ENCODE data around the gene TRPM6.

Gene TRPM6

DNA sequence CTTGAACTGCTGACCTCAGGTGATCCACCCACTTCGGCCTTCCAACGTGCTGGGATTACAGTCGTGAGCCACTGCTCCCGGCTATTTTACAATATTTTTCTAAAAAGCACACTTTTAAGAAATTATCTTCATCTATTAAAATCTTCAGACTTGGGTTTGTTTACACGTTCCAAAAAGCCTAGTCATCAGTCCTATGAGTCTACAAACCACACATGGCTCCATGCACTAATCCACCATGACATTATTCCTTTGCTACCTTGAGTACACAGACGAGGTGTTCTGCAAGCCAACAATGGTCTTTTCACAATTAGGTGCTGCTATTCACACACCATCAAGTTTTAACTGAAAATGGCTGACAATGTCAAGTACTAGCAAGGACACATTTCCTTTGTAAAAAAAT lies 41.0 kb downstream of the TRPM6 start:
- DNase-seq (ENCODE audit: low read depth): peak; percentile 5
- H3K4me3 ChIP-seq (ENCODE audit: control insufficient read depth, low read depth, low read length): no peak overlapping the region
- TF ChIP-seq, protein P1, sequence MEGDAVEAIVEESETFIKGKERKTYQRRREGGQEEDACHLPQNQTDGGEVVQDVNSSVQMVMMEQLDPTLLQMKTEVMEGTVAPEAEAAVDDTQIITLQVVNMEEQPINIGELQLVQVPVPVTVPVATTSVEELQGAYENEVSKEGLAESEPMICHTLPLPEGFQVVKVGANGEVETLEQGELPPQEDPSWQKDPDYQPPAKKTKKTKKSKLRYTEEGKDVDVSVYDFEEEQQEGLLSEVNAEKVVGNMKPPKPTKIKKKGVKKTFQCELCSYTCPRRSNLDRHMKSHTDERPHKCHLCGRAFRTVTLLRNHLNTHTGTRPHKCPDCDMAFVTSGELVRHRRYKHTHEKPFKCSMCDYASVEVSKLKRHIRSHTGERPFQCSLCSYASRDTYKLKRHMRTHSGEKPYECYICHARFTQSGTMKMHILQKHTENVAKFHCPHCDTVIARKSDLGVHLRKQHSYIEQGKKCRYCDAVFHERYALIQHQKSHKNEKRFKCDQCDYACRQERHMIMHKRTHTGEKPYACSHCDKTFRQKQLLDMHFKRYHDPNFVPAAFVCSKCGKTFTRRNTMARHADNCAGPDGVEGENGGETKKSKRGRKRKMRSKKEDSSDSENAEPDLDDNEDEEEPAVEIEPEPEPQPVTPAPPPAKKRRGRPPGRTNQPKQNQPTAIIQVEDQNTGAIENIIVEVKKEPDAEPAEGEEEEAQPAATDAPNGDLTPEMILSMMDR (conservative IDR thresholded peaks at IDR 0.05; ENCODE audit: control insufficient read depth, insufficient read depth, low read depth, low read length): no peak

DNA sequence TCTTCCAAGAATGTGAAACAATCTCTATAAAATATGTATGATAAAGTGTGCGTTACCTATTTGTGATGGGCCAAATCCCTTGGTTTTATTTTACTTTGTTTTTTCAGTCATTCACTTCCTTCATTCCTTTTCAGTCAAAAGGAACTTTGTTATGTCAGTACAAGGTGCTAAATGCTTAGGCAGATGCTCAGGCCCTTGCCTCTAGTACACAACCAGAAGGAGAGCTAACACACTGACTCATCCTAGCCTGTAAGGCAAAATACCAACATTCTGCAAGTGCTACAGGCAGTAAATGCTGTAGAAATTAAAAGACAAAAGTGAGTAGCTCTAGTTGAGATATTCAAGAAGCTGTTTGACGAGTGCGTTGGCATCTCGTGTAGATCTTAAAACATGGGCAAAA lies 49.4 kb downstream of the TRPM6 start:
- TF ChIP-seq, protein P1 (conservative IDR thresholded peaks at IDR 0.05; ENCODE audit: control insufficient read depth, insufficient read depth, low read depth, low read length): no peak
- no peak overlapping the region for H3K4me3 ChIP-seq (ENCODE audit: control insufficient read depth, low read depth, low read length)
- no peak for DNase-seq (ENCODE audit: low read depth)

DNA sequence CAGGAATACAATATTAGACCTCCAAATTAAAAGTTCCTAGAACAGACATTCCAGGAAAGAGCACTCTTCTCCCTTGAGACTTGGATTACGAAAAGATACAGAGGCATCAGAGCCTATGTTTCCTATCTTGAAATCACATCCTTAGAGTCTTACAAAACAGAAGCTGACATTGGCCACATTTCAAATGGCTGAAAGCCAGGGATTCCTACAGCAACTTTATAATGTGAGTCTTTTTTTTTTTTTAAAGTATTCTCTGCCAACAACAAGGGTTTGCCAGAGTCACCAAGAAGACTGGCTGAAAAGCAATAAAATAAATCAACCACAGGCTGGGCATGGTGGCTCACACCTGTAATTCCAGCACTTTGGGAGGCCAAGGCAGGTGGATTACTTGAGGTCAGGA lies 63.1 kb downstream of the TRPM6 start:
- TF ChIP-seq, protein P1 (conservative IDR thresholded peaks at IDR 0.05; ENCODE audit: control insufficient read depth, insufficient read depth, low read depth, low read length): no peak
- H3K4me3 ChIP-seq (ENCODE audit: control insufficient read depth, low read depth, low read length): no peak overlapping the region
- peak; percentile 92 for DNase-seq (ENCODE audit: low read depth)

DNA sequence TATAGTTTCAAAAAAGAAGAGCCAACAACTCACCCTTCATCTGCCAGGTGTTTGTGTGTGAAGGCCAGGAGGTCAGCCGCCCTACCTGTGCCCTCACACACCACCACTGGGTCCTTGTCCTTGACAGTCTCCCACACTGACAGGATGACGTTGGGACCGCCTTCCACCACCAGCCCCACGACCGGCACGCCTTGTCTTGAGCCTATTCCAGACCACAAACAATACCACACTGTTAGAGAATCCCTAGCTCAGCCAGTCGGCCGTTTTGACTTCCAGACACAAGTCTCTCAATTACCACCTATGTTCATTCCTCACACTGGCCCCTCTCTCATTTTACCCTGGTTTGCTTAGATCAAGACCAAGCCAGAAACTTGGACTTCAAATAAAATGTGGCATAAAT lies 66.1 kb downstream of the TRPM6 start:
- no peak overlapping the region for H3K4me3 ChIP-seq (ENCODE audit: control insufficient read depth, low read depth, low read length)
- no peak for DNase-seq (ENCODE audit: low read depth)
- TF ChIP-seq, protein P1 (conservative IDR thresholded peaks at IDR 0.05; ENCODE audit: control insufficient read depth, insufficient read depth, low read depth, low read length): no peak

DNA sequence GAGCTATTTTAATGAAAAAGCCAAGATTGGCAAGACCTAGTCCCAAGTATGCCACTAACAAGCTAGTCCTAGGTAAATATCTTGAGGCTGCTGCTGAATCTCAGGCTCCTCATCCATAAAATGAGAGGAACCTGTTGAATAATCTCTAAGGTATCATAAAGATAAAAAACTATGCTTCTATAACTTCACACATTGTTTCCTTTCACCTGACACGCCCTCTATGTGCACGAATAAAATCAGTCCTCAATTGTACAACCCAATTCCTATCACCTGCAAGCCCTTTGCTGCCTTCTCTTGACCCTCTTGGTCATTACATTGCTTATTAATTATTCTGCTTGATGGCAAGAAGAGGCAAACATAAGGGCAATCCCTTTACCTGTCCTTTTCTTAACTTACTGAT lies 69.9 kb downstream of the TRPM6 start:
- H3K4me3 ChIP-seq (ENCODE audit: control insufficient read depth, low read depth, low read length): no peak overlapping the region
- TF ChIP-seq, protein P1 (conservative IDR thresholded peaks at IDR 0.05; ENCODE audit: control insufficient read depth, insufficient read depth, low read depth, low read length): no peak
- no peak for DNase-seq (ENCODE audit: low read depth)

DNA sequence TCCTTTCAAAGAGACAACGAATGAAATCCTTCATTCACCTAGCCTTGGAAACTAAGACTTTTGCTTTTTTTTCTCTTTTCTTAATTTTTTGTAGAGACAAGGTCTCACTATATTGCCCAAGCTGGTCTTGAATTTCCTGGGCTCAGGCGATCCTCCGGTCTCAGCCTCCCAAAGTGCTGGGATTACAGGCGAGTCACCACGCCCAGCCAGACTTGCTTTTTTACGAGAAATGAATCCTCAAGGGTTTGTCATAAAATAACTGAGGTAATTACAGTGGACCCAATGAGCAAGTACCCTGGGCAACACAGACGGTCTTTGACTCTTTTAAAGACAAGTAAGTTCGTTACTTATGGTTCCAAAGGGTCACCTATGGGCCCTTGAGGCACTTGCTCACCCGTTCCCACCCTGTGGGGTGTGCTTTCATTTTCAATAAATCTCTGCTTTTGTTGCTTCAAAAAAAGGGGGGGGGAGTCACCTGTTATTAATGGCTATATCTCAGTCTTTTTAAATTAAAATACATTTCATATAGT lies 70.4 kb downstream of the TRPM6 start:
- H3K4me3 ChIP-seq (ENCODE audit: control insufficient read depth, low read depth, low read length): no peak overlapping the region
- TF ChIP-seq, protein P1 (conservative IDR thresholded peaks at IDR 0.05; ENCODE audit: control insufficient read depth, insufficient read depth, low read depth, low read length): no peak
- no peak for DNase-seq (ENCODE audit: low read depth)

DNA sequence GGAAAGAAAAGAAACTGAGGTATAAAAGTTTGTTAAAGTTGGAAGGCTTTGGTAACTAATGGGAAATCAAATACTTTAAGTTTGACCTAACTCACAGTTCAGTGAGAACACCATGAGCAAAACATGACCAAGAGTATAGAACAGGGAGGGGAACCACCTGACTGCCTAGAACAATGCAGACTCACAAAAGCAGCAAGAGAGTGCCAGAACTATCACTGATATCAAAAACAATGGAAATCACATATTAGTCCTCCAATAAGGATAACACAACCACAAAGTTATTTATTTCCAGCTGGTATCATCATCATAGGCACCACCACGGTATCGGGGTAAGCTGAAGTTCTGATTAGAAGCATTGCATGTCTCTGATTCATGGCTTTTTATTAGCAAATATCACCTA lies 77.5 kb downstream of the TRPM6 start:
- DNase-seq (ENCODE audit: low read depth): no peak
- TF ChIP-seq, protein P1 (conservative IDR thresholded peaks at IDR 0.05; ENCODE audit: control insufficient read depth, insufficient read depth, low read depth, low read length): no peak
- H3K4me3 ChIP-seq (ENCODE audit: control insufficient read depth, low read depth, low read length): no peak overlapping the region

All from fibroblast of mammary gland (primary cell).